Calu3 (cell line): ENCODE measurements around the gene ASGR1. TPM values are rescaled to one million over a fixed set of nuclear protein-coding genes. Genes with fewer than 3 reads are reported as not detected.

Source experiments
- BruUV-seq: library from RNA; stranded (reverse); fragments of 400-500 nt; replicated peaks from 2 replicates; lab custom pipeline; 2021; lab: Mats Ljungman, UMichigan
- CTCF ChIA-PET: fragments of 300-600 bp; sonication (Branson Sonifier 250); formaldehyde crosslinking; loops from one replicate; lab custom pipeline; 2022; ENCODE audit warnings: antibody characterized with exemption; lab: Charles Lee
- DNase-seq: peaks from one replicate; pipeline ENCODE4 v3.0.0; 2022
- H3K27ac Mint-ChIP-seq: one replicate; pipeline ENCODE4 v1.8.0; 2022; ENCODE audit warnings: mixed read lengths; ENCODE audit not compliant: unreplicated experiment
- H3K27me3 Mint-ChIP-seq: one replicate; pipeline ENCODE4 v1.8.0; 2022; ENCODE audit warnings: mixed read lengths; ENCODE audit not compliant: unreplicated experiment
- H3K36me3 Mint-ChIP-seq: one replicate; pipeline ENCODE4 v1.8.0; 2022; ENCODE audit warnings: mild to moderate bottlenecking, moderate library complexity, mixed read lengths; ENCODE audit not compliant: insufficient read depth, unreplicated experiment
- H3K4me1 Mint-ChIP-seq: one replicate; pipeline ENCODE4 v1.8.0; 2022; ENCODE audit warnings: mild to moderate bottlenecking, low read depth, mixed read lengths; ENCODE audit not compliant: unreplicated experiment
- H3K4me3 Mint-ChIP-seq: one replicate; pipeline ENCODE4 v1.8.0; 2022; ENCODE audit warnings: mild to moderate bottlenecking, low read depth, moderate library complexity, mixed read lengths; ENCODE audit not compliant: unreplicated experiment
- H3K9me3 Mint-ChIP-seq: one replicate; pipeline ENCODE4 v1.8.0; 2022; ENCODE audit warnings: low read depth, mixed read lengths; ENCODE audit not compliant: unreplicated experiment
- intact Hi-C: fragments of 100-400 bp; cut with micrococcal nuclease; formaldehyde crosslinking; loops from one replicate; pipeline ENCODE4 v1.10.0; 2022; ENCODE audit not compliant: unreplicated experiment
- total RNA-seq: library from RNA; stranded (reverse); gene quantifications from 2 replicates; pipeline ENCODE4 v1.2.3, GENCODE V29; 2022
- TF ChIP-seq, protein P1 (sequence below): fragments of 200-600 bp; IDR thresholded peaks from one replicate; pipeline ENCODE4 v1.8.0; 2022; ENCODE audit warnings: antibody characterized with exemption; ENCODE audit not compliant: unreplicated experiment

Gene ASGR1
- total RNA-seq, 1 experiment from 2014 or later = 0.26 TPM

DNA sequence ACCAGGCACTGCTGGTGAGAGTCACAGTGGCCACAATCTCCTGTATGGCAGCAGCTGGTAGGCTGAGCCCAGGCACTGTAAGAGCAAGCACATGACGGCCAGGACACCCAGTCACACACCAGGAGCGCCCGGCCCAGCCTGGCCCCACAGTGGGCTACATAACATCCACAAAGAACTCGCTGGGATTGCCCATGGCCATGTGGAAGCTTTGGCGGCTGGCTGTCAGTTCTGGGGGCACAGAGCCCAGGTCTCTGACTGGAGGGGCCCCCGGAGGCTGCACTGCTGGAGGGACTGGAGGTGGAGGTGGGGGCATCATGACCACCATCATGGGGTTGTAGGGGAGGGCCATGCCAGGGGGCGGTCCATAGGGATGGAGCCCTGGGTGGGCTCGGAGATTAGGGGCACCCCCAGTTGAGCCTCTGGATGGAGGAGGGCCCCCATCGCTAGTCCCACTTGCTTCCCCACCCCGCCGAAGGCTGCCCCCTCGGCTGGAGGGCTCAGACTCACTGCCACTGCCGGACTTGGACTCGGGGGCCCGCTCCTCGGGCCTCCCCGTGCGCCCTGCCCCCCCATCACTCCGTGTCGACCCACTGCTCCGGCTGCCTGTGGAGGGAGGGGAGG lies 46.7 kb upstream of the ASGR1 start:
- DNase-seq = no peak
- BruUV-seq = no TSS peak
- Mint-ChIP-seq H3K27ac (no peak overlapping the region), H3K36me3 (peaks cover 56% of the 10 kb centered on the region), H3K27me3 (no peaks in the 10 kb centered on the region), H3K4me1 (peaks cover 4% of the 10 kb centered on the region), H3K9me3 (no peaks in the 10 kb centered on the region), H3K4me3 (no peak overlapping the region)
- intact Hi-C loops = no loop called here
- TF ChIP-seq, protein P1, sequence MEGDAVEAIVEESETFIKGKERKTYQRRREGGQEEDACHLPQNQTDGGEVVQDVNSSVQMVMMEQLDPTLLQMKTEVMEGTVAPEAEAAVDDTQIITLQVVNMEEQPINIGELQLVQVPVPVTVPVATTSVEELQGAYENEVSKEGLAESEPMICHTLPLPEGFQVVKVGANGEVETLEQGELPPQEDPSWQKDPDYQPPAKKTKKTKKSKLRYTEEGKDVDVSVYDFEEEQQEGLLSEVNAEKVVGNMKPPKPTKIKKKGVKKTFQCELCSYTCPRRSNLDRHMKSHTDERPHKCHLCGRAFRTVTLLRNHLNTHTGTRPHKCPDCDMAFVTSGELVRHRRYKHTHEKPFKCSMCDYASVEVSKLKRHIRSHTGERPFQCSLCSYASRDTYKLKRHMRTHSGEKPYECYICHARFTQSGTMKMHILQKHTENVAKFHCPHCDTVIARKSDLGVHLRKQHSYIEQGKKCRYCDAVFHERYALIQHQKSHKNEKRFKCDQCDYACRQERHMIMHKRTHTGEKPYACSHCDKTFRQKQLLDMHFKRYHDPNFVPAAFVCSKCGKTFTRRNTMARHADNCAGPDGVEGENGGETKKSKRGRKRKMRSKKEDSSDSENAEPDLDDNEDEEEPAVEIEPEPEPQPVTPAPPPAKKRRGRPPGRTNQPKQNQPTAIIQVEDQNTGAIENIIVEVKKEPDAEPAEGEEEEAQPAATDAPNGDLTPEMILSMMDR = no peak
- CTCF ChIA-PET = no interaction called here

DNA sequence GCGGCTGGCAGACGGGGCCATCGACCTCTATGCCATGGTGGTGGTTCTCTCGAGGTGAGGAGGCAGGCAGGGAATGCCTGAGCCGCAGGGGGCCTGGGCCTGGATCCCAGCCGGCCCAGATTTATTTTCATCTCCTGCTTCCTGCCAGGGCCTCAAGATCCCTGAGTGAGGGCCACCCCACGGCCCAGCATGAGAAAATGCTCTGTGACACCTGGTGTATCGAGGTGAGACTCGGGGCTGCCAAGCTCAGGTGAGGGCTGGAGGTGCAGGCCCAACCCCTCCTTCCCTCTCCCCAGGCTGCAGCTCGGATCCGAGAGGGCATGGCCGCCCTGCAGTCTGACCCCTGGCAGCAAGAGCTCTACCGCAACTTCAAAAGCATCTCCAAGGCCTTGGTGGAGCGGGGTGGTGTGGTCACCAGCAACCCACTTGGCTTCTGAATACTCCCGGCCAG lies 45.5 kb upstream of the ASGR1 start:
- H3K27ac Mint-ChIP-seq = no peak overlapping the region
- TF ChIP-seq, protein P1 = no peak
- H3K9me3 Mint-ChIP-seq = no peaks in the 10 kb centered on the region
- no peak overlapping the region for H3K4me3 Mint-ChIP-seq
- no TSS peak for BruUV-seq
- H3K27me3 Mint-ChIP-seq = no peaks in the 10 kb centered on the region
- peaks cover 67% of the 10 kb centered on the region for H3K36me3 Mint-ChIP-seq
- CTCF ChIA-PET = no interaction called here
- H3K4me1 Mint-ChIP-seq = no peaks in the 10 kb centered on the region
- intact Hi-C loops = no loop called here
- DNase-seq = no peak

DNA sequence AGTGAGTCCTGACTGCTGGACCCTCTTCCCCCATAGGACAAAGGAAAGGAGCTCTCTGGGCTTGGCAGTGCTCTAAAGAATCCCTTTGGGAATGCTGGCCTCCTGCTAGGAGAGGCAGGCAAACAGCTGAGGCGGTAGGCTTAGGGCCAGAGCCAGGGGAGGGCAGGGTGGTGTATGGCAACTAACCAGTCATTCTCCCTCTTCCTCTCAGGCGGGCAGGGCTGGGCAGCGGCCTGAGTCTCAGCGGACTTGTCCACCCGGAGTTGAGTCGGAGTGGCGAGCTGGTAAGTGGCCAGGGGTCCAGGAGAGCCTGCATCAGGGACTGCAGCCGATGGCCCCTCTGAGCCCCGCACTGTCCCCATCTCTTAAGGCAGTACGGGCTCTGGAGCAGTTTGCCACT lies 44.9 kb upstream of the ASGR1 start:
- no peaks in the 10 kb centered on the region for H3K27me3 Mint-ChIP-seq
- no peak overlapping the region for H3K4me3 Mint-ChIP-seq
- intact Hi-C loops = no loop called here
- CTCF ChIA-PET = no interaction called here
- no peaks in the 10 kb centered on the region for H3K9me3 Mint-ChIP-seq
- no TSS peak for BruUV-seq
- TF ChIP-seq, protein P1 = no peak
- H3K36me3 Mint-ChIP-seq = peaks cover 71% of the 10 kb centered on the region
- DNase-seq = no peak
- no peak overlapping the region for H3K27ac Mint-ChIP-seq
- no peaks in the 10 kb centered on the region for H3K4me1 Mint-ChIP-seq

DNA sequence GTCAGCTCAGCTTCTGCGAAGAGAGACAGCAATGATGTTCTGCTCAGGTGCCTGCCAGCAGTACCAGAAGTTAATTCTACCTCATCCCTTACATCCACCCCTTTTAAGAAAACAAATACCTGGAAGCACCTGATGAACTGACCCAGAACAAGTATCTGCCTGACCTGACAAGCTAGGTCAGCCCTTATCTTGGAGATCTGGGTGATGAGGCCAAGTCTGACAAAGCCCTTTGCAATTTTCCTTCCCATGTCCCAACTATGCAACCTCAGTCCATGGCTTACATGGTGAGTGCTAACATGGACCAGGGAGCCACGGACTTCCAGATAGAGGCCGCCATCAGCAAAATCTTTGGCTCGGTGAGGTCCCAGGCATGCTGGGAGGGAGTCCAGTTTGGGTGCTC lies 44.2 kb upstream of the ASGR1 start:
- BruUV-seq = no TSS peak
- CTCF ChIA-PET = no interaction called here
- Mint-ChIP-seq H3K27ac (no peak overlapping the region), H3K4me3 (no peak overlapping the region), H3K36me3 (peaks cover 71% of the 10 kb centered on the region), H3K9me3 (no peaks in the 10 kb centered on the region), H3K27me3 (no peaks in the 10 kb centered on the region), H3K4me1 (no peaks in the 10 kb centered on the region)
- DNase-seq = no peak
- intact Hi-C loops = no loop called here
- TF ChIP-seq, protein P1 = no peak
